GM06990 (cell line): Measurements from ENCODE around the gene PTGR3.

Source experiments
- DNase-seq: peaks from one replicate; pipeline ENCODE4 v3.0.0-alpha.2; 2011; ENCODE audit not compliant: insufficient read length; ENCODE audit errors: extremely low read depth
- H3K27me3 ChIP-seq: replicated peaks from 2 replicates; pipeline ENCODE4 v1.6.0; 2011; ENCODE audit warnings: low read length; ENCODE audit not compliant: control insufficient read depth, insufficient read depth
- H3K36me3 ChIP-seq: 2 replicates; pipeline ENCODE4 v1.5.1; 2011; ENCODE audit warnings: low read length; ENCODE audit not compliant: control insufficient read depth, insufficient read depth
- H3K4me3 ChIP-seq: replicated peaks from 2 replicates; pipeline ENCODE4 v1.5.1; 2011; ENCODE audit warnings: low read depth, mild to moderate bottlenecking, control low read depth, low read length
- CTCF ChIP-seq: IDR thresholded peaks from 2 replicates; pipeline ENCODE4 v1.5.1; 2011; ENCODE audit warnings: low read length, control low read depth, mild to moderate bottlenecking, inconsistent platforms; ENCODE audit not compliant: insufficient read depth, poor library complexity, severe bottlenecking

Gene PTGR3

GRCh38 chr18:75230163-75231052 lies 21.5 kb upstream of the PTGR3 start:
- no peak for DNase-seq
- no peaks in the 10 kb centered on the region for H3K27me3 ChIP-seq
- TF ChIP-seq CTCF = no peak
- H3K4me3 ChIP-seq = no peak overlapping the region
- no peaks in the 10 kb centered on the region for H3K36me3 ChIP-seq

GRCh38 chr18:75229437-75229836 lies 20.5 kb upstream of the PTGR3 start:
- Histone ChIP-seq H3K4me3 (no peak overlapping the region), H3K27me3 (no peaks in the 10 kb centered on the region), H3K36me3 (no peaks in the 10 kb centered on the region)
- no peak for DNase-seq
- TF ChIP-seq CTCF = no peak

GRCh38 chr18:75228967-75229366 lies 20.0 kb upstream of the PTGR3 start:
- no peaks in the 10 kb centered on the region for H3K36me3 ChIP-seq
- TF ChIP-seq CTCF = no peak
- DNase-seq = no peak
- no peak overlapping the region for H3K4me3 ChIP-seq
- no peaks in the 10 kb centered on the region for H3K27me3 ChIP-seq

- no peaks in the 10 kb centered on the region for H3K27me3 ChIP-seq
- no peaks in the 10 kb centered on the region for H3K36me3 ChIP-seq
- no peak overlapping the region for H3K4me3 ChIP-seq
- no peak for TF ChIP-seq CTCF
- DNase-seq = no peak
These were observed 18.8 kb upstream of the PTGR3 start for GRCh38 chr18:75227535-75228296.

GRCh38 chr18:75226956-75227316 lies 18.0 kb upstream of the PTGR3 start:
- H3K27me3 ChIP-seq = no peaks in the 10 kb centered on the region
- no peaks in the 10 kb centered on the region for H3K36me3 ChIP-seq
- no peak for TF ChIP-seq CTCF
- no peak for DNase-seq
- H3K4me3 ChIP-seq = no peak overlapping the region
